Measurements from ENCODE around the gene ATRX. TPM values are rescaled to one million over a fixed set of nuclear protein-coding genes. Genes with fewer than 3 reads are reported as not detected.
A peak's percentile ranks its signal among the peaks of the same experiment; 100 is the strongest.

The ATRX gene
- total and polyA plus RNA-seq, 2 donors (not counting 1 experiment from before 2014, with no cell fraction given): 19.3 to 173 TPM

DNA sequence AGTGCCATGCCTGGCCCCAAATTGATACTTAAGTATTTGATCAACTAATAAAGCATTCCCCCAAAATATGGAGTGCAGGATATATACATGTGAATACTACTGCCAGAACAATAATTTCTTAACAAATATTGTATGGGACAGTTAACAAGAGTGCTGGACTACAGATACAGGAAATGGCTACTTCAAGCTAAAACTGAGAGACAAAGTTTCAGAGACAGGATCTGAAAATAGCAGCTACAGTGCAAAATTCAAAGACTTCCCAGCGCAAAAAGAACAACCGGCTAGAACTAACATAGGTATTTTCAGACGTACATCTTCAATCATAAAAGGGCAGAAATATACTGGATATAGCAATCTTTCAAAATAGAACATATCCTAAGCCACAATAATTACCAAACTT lies 6.3 kb downstream of the ATRX start:
- TF ChIP-seq CTCF (IDR thresholded peaks at IDR 0.05): no peak
- peaks cover 48% of the 10 kb centered on the region for H3K4me1 Mint-ChIP-seq
- H4K20me1 ChIP-seq (ENCODE audit: control insufficient read depth, insufficient read depth, low read length, poor library complexity, severe bottlenecking): peaks cover 3% of the 10 kb centered on the region
- no peaks in the 10 kb centered on the region for H3K27me3 Mint-ChIP-seq
- intact Hi-C loops (cut with micrococcal nuclease): loop anchor here (10.0 kb wide), 1 partner anchor 85 kb away; no protein-coding TSS in a partner anchor
- peak overlapping the region; percentile 3 for H3K4me3 Mint-ChIP-seq
- H3K27ac ChIP-seq (ENCODE audit: low read length in 2 of 2): peak overlapping the region in 1 of 2 donors; percentile 16
- no peaks in the 10 kb centered on the region for H3K36me3 ChIP-seq (replicated peaks in 1 of 2; ENCODE audit: control extremely low read depth in 1 of 2, control insufficient read depth in 1 of 2, extremely low read depth in 1 of 2, insufficient read depth in 2 of 2, low read length in 1 of 2)
- H3K27ac Mint-ChIP-seq: no peak overlapping the region
- peaks cover 7 to 12% of the 10 kb centered on the region in 2 donors for H3K4me1 ChIP-seq (ENCODE audit: control insufficient read depth in 2 of 2, insufficient read depth in 2 of 2, low read length in 2 of 2)
- no peaks in the 10 kb centered on the region for H3K9me3 Mint-ChIP-seq (ENCODE audit: insufficient read depth)
- ATAC-seq (ENCODE audit: low read depth) (no peak), DNase-seq (no peak)
- ChIA-PET CTCF (interaction anchor here (0.5 kb wide), 1 partner anchor 68 kb away, joined by 3 read pairs; no protein-coding TSS in a partner anchor), POLR2A (no interaction called here)
- H3K4me2 ChIP-seq (replicated peaks; ENCODE audit: low read depth, low read length, poor library complexity, severe bottlenecking): peak overlapping the region; percentile 12
- H3K9ac ChIP-seq (ENCODE audit: low read length): no peak overlapping the region
- H3K27me3 ChIP-seq (replicated peaks in 1 of 4; ENCODE audit: control extremely low read depth in 1 of 4, control insufficient read depth in 3 of 4, insufficient read depth in 4 of 4, low read length in 3 of 4): no peaks in the 10 kb centered on the region
- no CpG with 5 or more reads among the region's 3 CpGs for WGBS (ENCODE audit: insufficient coverage)
- H3K79me2 ChIP-seq (ENCODE audit: control insufficient read depth, insufficient read depth, low read length): peaks cover 89% of the 10 kb centered on the region
- no peak overlapping the region for H2AFZ ChIP-seq (ENCODE audit: insufficient read depth, low read depth, low read length, poor library complexity, severe bottlenecking)
- H3K9me3 ChIP-seq (ENCODE audit: control extremely low read depth in 1 of 3, control insufficient read depth in 2 of 3, insufficient read depth in 1 of 3, low read length in 2 of 3): peaks cover 0 to 3% (median 0%) of the 10 kb centered on the region in 3 donors
- H3K4me3 ChIP-seq (ENCODE audit: control extremely low read depth in 1 of 5, extremely low read depth in 1 of 5, insufficient read depth in 1 of 5, low read depth in 2 of 5, low read length in 4 of 5): no peak overlapping the region

GRCh38 chrX:77776659-77777058 lies 9.4 kb downstream of the ATRX start:
- H3K9me3 ChIP-seq (ENCODE audit: control extremely low read depth in 1 of 3, control insufficient read depth in 2 of 3, insufficient read depth in 1 of 3, low read length in 2 of 3): peaks cover 0 to 3% (median 0%) of the 10 kb centered on the region in 3 donors
- H3K27me3 ChIP-seq (replicated peaks in 1 of 4; ENCODE audit: control extremely low read depth in 1 of 4, control insufficient read depth in 3 of 4, insufficient read depth in 4 of 4, low read length in 3 of 4): no peaks in the 10 kb centered on the region
- TF ChIP-seq EZH2 (IDR thresholded peaks at IDR 0.05; ENCODE audit: borderline replicate concordance, insufficient read depth, low read depth, low read length, poor library complexity, severe bottlenecking) (no peak), CTCF (IDR thresholded peaks at IDR 0.05) (no peak)
- peaks cover 6 to 12% of the 10 kb centered on the region in 2 donors for H3K4me1 ChIP-seq (ENCODE audit: control insufficient read depth in 2 of 2, insufficient read depth in 2 of 2, low read length in 2 of 2)
- Mint-ChIP-seq H3K27me3 (no peaks in the 10 kb centered on the region), H3K4me3 (no peak overlapping the region), H3K4me1 (peaks cover 38% of the 10 kb centered on the region), H3K27ac (no peak overlapping the region), H3K9me3 (ENCODE audit: insufficient read depth) (no peaks in the 10 kb centered on the region)
- H3K9ac ChIP-seq (ENCODE audit: low read length): no peak overlapping the region
- no CpG with 5 or more reads among the region's 2 CpGs for WGBS (ENCODE audit: insufficient coverage)
- H3K27ac ChIP-seq (ENCODE audit: low read length in 2 of 2): peak overlapping the region in 1 of 2 donors; percentile 15
- no peaks in the 10 kb centered on the region for H3K36me3 ChIP-seq (replicated peaks in 1 of 2; ENCODE audit: control extremely low read depth in 1 of 2, control insufficient read depth in 1 of 2, extremely low read depth in 1 of 2, insufficient read depth in 2 of 2, low read length in 1 of 2)
- ChIA-PET CTCF (no interaction called here), POLR2A (no interaction called here)
- DNase-seq (no peak), ATAC-seq (ENCODE audit: low read depth) (no peak)
- no peak overlapping the region for H3K4me3 ChIP-seq (ENCODE audit: control extremely low read depth in 1 of 5, extremely low read depth in 1 of 5, insufficient read depth in 1 of 5, low read depth in 2 of 5, low read length in 4 of 5)
- intact Hi-C loops (cut with micrococcal nuclease): no loop called here
- H4K20me1 ChIP-seq (ENCODE audit: control insufficient read depth, insufficient read depth, low read length, poor library complexity, severe bottlenecking): peaks cover 25% of the 10 kb centered on the region
- peaks cover 89% of the 10 kb centered on the region for H3K79me2 ChIP-seq (ENCODE audit: control insufficient read depth, insufficient read depth, low read length)
- peak overlapping the region; percentile 8 for H3K4me2 ChIP-seq (replicated peaks; ENCODE audit: low read depth, low read length, poor library complexity, severe bottlenecking)
- no peak overlapping the region for H2AFZ ChIP-seq (ENCODE audit: insufficient read depth, low read depth, low read length, poor library complexity, severe bottlenecking)

Measured in B cell (primary cell).